HL-60/S4 (cell line): ENCODE data around the gene ROPN1B.

ENCODE experiments used
- in situ Hi-C: fragments of 300-500 bp; cut with MboI; formaldehyde crosslinking; loops from 2 replicates; pipeline ENCODE4 v1.14.3; 2022; ENCODE audit warnings: low sequenced_read_pairs

Gene ROPN1B

DNA sequence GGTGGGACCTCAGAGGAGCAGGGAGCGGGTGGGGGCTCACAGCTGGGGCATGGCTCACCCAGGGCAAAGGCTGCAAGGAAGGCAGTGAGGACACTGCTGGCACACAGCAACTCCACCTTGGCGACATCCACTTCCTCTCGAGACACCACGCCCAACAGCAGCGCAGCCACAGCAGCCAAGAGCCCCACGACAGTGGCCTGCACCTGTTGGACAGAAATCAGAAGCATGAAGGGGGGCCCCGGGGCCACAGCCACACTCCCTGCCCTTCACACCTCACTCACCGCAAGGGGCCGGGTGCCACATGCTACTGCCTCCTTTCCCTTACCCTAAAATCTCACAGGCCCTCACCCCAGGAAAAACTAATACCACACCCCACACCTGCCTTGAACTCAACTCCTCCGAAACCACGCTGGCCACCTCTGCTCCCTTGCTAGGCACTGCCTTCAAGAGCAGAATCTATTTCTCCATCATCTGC lies 57.3 kb downstream of the ROPN1B start:
- in situ Hi-C loops, result no loop called here

DNA sequence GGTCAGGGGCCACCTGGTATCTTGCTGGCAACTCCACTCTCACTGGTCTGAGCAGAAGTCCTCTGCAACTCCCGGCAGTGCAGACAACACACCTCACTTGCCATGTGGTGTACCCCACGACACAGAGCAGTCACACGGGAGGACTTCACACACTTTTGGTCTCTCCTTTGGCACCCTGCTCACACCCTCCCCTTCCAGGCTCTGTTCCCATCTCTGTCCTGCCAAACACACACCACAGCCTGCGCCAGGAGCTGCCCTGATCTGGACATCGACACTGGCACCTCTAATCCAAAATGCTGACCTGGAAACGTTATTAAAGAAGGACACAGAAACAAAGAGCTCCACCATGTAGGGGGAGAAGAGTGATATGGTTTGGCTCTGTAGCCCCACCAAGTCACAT lies 57.8 kb downstream of the ROPN1B start:
- in situ Hi-C loops, result no loop called here

DNA sequence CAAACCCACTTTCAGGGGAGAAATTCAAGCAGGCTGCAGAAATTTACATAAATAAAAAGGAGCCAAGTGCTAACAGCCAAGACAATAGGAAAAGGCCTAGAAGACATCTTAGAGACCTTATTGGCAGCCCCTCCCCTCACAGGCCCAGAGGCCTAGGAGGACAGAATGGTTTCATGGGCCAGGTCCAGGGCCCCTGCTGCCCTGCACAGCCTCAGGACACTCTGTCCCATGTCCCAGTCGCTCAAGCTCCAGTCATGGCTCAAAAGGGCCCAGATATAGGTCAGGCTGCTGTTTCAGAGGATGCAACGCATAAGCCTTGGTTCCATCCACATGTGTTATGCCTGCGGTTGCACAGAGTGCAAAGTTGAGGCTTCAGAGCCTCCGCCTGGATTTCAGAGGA lies 59.1 kb downstream of the ROPN1B start:
- in situ Hi-C loops, result no loop called here

- in situ Hi-C loops, result no loop called here
Observed at GRCh38 chr3:126029241-126029640, 60.3 kb downstream of the ROPN1B start.

DNA sequence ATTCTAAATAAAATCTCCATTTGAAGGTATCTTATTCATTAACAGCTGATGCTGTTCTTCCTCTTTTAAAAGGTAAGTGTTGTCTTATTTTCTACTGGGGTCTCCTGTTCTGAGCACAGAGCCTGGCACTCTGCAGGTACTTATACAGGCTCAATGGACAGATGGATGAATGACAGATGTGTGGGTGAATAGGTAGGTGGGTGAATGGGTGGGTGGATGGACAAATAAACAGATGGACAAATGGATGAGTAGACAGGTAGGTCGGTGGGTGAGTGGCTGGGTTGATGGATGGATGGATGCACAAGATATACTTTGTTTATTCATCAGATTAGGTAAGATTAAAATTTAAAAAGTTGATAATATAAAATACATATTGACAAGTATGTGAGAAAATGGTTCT lies 61.5 kb downstream of the ROPN1B start:
- in situ Hi-C loops, result no loop called here

- in situ Hi-C loops, result no loop called here
Observed at GRCh38 chr3:126031981-126032471, 63.0 kb downstream of the ROPN1B start.
